HepG2 (cell line): Measurements from ENCODE around the gene MBNL3. TPM values are rescaled to one million over a fixed set of nuclear protein-coding genes. Genes with fewer than 3 reads are reported as not detected.

Source experiments
- ASH2L ChIP-seq: fragments of 300-600, 200-600 bp; sonication (generic); IDR thresholded peaks from 2 replicates; pipeline ENCODE4 v1.7.0; 2017; ENCODE audit warnings: low read depth, mild to moderate bottlenecking, moderate library complexity, mixed read lengths, low read length; ENCODE audit not compliant: insufficient read length
- DR1 ChIP-seq: sonication (generic); formaldehyde crosslinking; IDR thresholded peaks from 2 replicates; pipeline ENCODE4 v1.8.0; 2021; ENCODE audit warnings: mild to moderate bottlenecking, missing genetic modification reagents, inconsistent platforms
- EP300 ChIP-seq, 3 experiments: sonication (generic) in 1 of 3; formaldehyde crosslinking in 1 of 3; IDR thresholded peaks; 2 replicates each; pipeline versions ENCODE4 v1.5.1 to v1.6.1; 2011 to 2020; ENCODE audit warnings: low read depth in 2 of 3, low read length in 2 of 3, borderline replicate concordance in 1 of 3, improper control_type of control experiment in 1 of 3, mild to moderate bottlenecking in 1 of 3, missing genetic modification reagents in 1 of 3, moderate library complexity in 1 of 3
- GFI1 ChIP-seq: sonication (generic); formaldehyde crosslinking; IDR thresholded peaks from 2 replicates; pipeline ENCODE4 v1.5.0; 2020; ENCODE audit warnings: missing genetic modification reagents, mild to moderate bottlenecking, borderline replicate concordance
- POLR2A ChIP-seq, 2 experiments: IDR thresholded peaks; 2 replicates each; pipeline ENCODE4 v1.6.1; 2011; ENCODE audit warnings: low read depth in 2 of 2, low read length in 2 of 2, mild to moderate bottlenecking in 1 of 2, moderate library complexity in 1 of 2; ENCODE audit not compliant: insufficient read depth in 1 of 2
- POLR2G ChIP-seq: fragments of 200-400 bp; formaldehyde crosslinking; IDR thresholded peaks from 2 replicates; pipeline ENCODE4 v1.6.1; 2018; ENCODE audit warnings: mild to moderate bottlenecking, low read depth, low read length, moderate library complexity
- RBFOX2 ChIP-seq: fragments of 200-400 bp; formaldehyde crosslinking; IDR thresholded peaks from 2 replicates; pipeline ENCODE4 v1.6.1; 2017; ENCODE audit warnings: low read depth, mild to moderate bottlenecking, low read length
- RNF2 ChIP-seq: fragments of 450-650 bp; conservative IDR thresholded peaks from 2 replicates; pipeline ENCODE4 v1.6.1; 2016; ENCODE audit warnings: low read depth
- TAF1 ChIP-seq: sonication (generic); formaldehyde crosslinking; IDR thresholded peaks from 2 replicates; pipeline ENCODE4 v1.4.0; 2020; ENCODE audit warnings: missing genetic modification reagents
- TARDBP ChIP-seq: sonication (generic); formaldehyde crosslinking; IDR thresholded peaks from 2 replicates; pipeline ENCODE4 v1.8.0; 2022; ENCODE audit warnings: mild to moderate bottlenecking, missing genetic modification reagents
- ZNF672 ChIP-seq: sonication (generic); formaldehyde crosslinking; IDR thresholded peaks from 2 replicates; pipeline ENCODE4 v1.8.1; 2022; ENCODE audit warnings: missing genetic modification reagents
- ZNF775 ChIP-seq: sonication (generic); formaldehyde crosslinking; IDR thresholded peaks from 2 replicates; pipeline ENCODE4 v1.4.0; 2020; ENCODE audit warnings: missing genetic modification reagents, mild to moderate bottlenecking, moderate library complexity, borderline replicate concordance
- polyA plus RNA-seq, 8 experiments: library from polyadenylated mRNA; depleted of rRNA in 3 of 8; stranded (reverse) in 7 of 8; unstranded in 1 of 8; fragments of >200 nt; fragmentation: Illumina TruSeq in 4 of 8; extraction: Trizol in 4 of 8; gene quantifications; 2 replicates each; pipeline versions ENCODE4 v1.2.1 to v1.2.3, GENCODE V29; 2011 to 2016; ENCODE audit warnings: low read depth in 4 of 8, missing spikeins in 1 of 8, mixed read lengths in 1 of 8; ENCODE audit not compliant: insufficient read depth in 1 of 8
- total RNA-seq, 5 experiments: library from RNA; depleted of rRNA; stranded (reverse); fragments of >200 nt; fragmentation: Illumina TruSeq; extraction: Trizol; gene quantifications; 2 replicates each; pipeline ENCODE4 v1.2.3, GENCODE V29; 2016; ENCODE audit warnings: low read depth in 1 of 5
- TF ChIP-seq, protein P1 (sequence below): IDR thresholded peaks from 2 replicates; pipeline ENCODE4 v1.6.1; 2016; ENCODE audit warnings: missing compliant biosample characterization, missing genetic modification reagents, borderline replicate concordance
- TF ChIP-seq, protein P2 (sequence below): sonication (generic); formaldehyde crosslinking; IDR thresholded peaks from 2 replicates; pipeline ENCODE4 v1.5.0; 2020; ENCODE audit warnings: mild to moderate bottlenecking, missing genetic modification reagents, borderline replicate concordance
- TF ChIP-seq, protein P3 (sequence below): IDR thresholded peaks from 2 replicates; pipeline ENCODE4 v1.6.1; 2016; ENCODE audit warnings: missing genetic modification reagents, missing compliant biosample characterization

Gene MBNL3
- total and polyA plus RNA-seq, 2 of the 13 experiments (the other 11 are each of a cell fraction or from before 2014, with no cell fraction given): 155 to 257 TPM

DNA sequence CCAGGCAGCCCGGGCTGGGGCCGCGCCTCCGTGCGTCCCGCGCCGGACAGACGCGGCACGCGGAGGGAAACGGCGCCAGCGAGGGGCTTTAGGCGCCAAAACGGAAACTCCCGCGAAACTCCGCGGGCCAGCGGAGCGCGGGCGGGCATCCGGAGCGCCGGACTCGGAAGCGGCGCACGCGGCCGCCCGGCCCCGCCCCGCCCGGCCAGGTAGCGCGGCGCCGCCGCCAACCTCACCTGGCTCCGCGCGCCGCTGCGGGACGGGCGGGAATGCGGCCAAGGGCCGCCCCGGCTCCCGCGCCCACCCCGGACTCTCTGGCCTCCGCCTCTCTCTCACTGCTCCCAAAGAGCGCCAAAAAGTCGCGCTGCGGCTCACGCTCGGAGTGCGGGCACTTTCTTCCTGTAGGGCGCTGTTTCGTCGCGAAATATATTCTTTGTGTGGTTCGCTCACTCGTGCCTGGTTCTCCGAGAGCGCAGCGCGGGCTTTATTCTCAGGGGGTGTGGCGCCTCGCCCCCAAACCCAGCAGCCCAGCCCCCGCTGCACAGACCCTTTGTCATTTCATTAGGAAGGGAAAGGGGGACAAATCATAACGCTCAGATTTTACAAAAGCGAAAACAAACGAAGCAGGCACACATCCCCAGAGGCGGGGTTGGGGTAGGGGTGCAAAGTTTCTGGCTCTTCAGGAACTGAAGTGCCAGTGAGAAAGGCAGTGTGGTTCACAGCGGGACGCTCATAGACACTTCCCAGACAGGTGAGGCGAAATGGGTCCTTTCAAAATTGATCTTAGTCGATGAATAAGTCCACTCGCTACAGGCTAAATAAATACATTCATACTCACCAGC is 961 bp upstream of the MBNL3 start (continued):
- TF ChIP-seq EP300 (IDR thresholded peaks at IDR 0.05; ENCODE audit: low read depth in 2 of 2, low read length in 2 of 2): no peak
- 0 out of 2 replicates have a peak, but pooled peaks have one; percentile 15 for TF ChIP-seq EP300 (CRISPR knock-in tag; IDR thresholded peaks at IDR 0.05; ENCODE audit: borderline replicate concordance)
- TF ChIP-seq, protein P1, sequence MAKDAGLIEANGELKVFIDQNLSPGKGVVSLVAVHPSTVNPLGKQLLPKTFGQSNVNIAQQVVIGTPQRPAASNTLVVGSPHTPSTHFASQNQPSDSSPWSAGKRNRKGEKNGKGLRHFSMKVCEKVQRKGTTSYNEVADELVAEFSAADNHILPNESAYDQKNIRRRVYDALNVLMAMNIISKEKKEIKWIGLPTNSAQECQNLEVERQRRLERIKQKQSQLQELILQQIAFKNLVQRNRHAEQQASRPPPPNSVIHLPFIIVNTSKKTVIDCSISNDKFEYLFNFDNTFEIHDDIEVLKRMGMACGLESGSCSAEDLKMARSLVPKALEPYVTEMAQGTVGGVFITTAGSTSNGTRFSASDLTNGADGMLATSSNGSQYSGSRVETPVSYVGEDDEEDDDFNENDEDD: 0 out of 2 replicates have a peak, but pooled peaks have one; percentile 17
- peak; percentile 30 to 64; a peak in 3 of 4 replicates for TF ChIP-seq POLR2A (IDR thresholded peaks at IDR 0.05; ENCODE audit: insufficient read depth in 1 of 2, low read depth in 2 of 2, low read length in 2 of 2)
- TF ChIP-seq TARDBP (CRISPR knock-in tag): 0 out of 2 replicates have a peak, but pooled peaks have one; percentile 20
- TF ChIP-seq ZNF775: no peak
- peak; percentile 84 for TF ChIP-seq RBFOX2
- TF ChIP-seq, protein P2, sequence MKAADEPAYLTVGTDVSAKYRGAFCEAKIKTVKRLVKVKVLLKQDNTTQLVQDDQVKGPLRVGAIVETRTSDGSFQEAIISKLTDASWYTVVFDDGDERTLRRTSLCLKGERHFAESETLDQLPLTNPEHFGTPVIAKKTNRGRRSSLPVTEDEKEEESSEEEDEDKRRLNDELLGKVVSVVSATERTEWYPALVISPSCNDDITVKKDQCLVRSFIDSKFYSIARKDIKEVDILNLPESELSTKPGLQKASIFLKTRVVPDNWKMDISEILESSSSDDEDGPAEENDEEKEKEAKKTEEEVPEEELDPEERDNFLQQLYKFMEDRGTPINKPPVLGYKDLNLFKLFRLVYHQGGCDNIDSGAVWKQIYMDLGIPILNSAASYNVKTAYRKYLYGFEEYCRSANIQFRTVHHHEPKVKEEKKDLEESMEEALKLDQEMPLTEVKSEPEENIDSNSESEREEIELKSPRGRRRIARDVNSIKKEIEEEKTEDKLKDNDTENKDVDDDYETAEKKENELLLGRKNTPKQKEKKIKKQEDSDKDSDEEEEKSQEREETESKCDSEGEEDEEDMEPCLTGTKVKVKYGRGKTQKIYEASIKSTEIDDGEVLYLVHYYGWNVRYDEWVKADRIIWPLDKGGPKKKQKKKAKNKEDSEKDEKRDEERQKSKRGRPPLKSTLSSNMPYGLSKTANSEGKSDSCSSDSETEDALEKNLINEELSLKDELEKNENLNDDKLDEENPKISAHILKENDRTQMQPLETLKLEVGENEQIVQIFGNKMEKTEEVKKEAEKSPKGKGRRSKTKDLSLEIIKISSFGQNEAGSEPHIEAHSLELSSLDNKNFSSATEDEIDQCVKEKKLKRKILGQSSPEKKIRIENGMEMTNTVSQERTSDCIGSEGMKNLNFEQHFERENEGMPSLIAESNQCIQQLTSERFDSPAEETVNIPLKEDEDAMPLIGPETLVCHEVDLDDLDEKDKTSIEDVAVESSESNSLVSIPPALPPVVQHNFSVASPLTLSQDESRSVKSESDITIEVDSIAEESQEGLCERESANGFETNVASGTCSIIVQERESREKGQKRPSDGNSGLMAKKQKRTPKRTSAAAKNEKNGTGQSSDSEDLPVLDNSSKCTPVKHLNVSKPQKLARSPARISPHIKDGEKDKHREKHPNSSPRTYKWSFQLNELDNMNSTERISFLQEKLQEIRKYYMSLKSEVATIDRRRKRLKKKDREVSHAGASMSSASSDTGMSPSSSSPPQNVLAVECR (CRISPR knock-in tag): 0 out of 2 replicates have a peak, but pooled peaks have one; percentile 3
- 0 out of 2 replicates have a peak, but pooled peaks have one; percentile 16 for TF ChIP-seq GFI1 (CRISPR knock-in tag)
- TF ChIP-seq, protein P3, sequence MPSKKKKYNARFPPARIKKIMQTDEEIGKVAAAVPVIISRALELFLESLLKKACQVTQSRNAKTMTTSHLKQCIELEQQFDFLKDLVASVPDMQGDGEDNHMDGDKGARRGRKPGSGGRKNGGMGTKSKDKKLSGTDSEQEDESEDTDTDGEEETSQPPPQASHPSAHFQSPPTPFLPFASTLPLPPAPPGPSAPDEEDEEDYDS (CRISPR knock-in tag): peak; percentile 28; the same call in 1 of the 2 replicates
- peak; percentile 21; the same call in 1 of the 2 replicates for TF ChIP-seq DR1 (CRISPR knock-in tag)
- TF ChIP-seq ZNF672 (CRISPR knock-in tag): no peak
- TF ChIP-seq TAF1 (CRISPR knock-in tag): peak; percentile 6; the same call in 1 of the 2 replicates
- TF ChIP-seq POLR2G: peak; percentile 58; the same call in 1 of the 2 replicates
- peak; percentile 58 for TF ChIP-seq ASH2L
- no peak for TF ChIP-seq RNF2
